Measurements from ENCODE around the gene MACROD2. TPM values are rescaled to one million over a fixed set of nuclear protein-coding genes. Genes with fewer than 3 reads are reported as not detected.

Gene MACROD2
- total RNA-seq, 1 experiment from 2014 or later, result 1.4 TPM

DNA sequence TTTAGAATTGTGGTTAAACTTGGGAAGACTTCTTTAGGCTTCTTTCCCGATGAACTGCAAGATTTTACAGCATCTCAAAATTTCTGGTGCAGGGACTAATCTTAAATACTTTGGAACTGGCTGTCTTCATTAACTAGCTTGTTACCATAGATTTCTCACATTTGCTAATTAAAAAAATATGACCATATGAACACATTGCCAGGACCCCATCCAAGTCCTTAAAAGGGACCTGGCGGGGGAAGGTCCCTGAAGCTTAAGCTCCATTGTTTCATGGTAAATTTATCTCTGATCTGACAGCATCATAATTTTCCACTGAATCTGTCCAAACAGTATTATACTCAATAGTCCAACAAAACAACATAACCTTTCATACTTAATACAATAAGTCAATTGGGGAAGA lies 859.9 kb downstream of the MACROD2 start:
- Histone ChIP-seq H3K9me3 (ENCODE audit: low read depth, low read length, poor library complexity, severe bottlenecking) (no peaks in the 10 kb centered on the region), H3K27me3 (replicated peaks; ENCODE audit: insufficient read depth, low read depth, low read length, poor library complexity) (no peaks in the 10 kb centered on the region), H3K36me3 (ENCODE audit: insufficient read depth, low read length, poor library complexity, severe bottlenecking) (no peaks in the 10 kb centered on the region), H3K27ac (ENCODE audit: low read depth, low read length, poor library complexity, severe bottlenecking) (no peak overlapping the region), H3K4me1 (ENCODE audit: insufficient read depth, low read length, poor library complexity, severe bottlenecking) (no peaks in the 10 kb centered on the region), H3K4me3 (ENCODE audit: low read depth, low read length, poor library complexity, severe bottlenecking) (no peak overlapping the region)
- TF ChIP-seq EZH2 (IDR thresholded peaks at IDR 0.05; ENCODE audit: borderline replicate concordance, low read depth, low read length, poor library complexity, severe bottlenecking), result no peak
- TF ChIP-seq, protein P1, sequence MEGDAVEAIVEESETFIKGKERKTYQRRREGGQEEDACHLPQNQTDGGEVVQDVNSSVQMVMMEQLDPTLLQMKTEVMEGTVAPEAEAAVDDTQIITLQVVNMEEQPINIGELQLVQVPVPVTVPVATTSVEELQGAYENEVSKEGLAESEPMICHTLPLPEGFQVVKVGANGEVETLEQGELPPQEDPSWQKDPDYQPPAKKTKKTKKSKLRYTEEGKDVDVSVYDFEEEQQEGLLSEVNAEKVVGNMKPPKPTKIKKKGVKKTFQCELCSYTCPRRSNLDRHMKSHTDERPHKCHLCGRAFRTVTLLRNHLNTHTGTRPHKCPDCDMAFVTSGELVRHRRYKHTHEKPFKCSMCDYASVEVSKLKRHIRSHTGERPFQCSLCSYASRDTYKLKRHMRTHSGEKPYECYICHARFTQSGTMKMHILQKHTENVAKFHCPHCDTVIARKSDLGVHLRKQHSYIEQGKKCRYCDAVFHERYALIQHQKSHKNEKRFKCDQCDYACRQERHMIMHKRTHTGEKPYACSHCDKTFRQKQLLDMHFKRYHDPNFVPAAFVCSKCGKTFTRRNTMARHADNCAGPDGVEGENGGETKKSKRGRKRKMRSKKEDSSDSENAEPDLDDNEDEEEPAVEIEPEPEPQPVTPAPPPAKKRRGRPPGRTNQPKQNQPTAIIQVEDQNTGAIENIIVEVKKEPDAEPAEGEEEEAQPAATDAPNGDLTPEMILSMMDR (conservative IDR thresholded peaks at IDR 0.05; ENCODE audit: low read depth, low read length), result no peak
- intact Hi-C loops (cut with micrococcal nuclease; ENCODE audit: unreplicated experiment), result no loop called here
- no TSS peak for BruUV-seq (replicated peaks)
- ChIA-PET CTCF (no interaction called here), POLR2A (ENCODE audit: low non-redundant PET) (no interaction called here)
- DNase-seq (ENCODE audit: low spot score), result no peak

DNA sequence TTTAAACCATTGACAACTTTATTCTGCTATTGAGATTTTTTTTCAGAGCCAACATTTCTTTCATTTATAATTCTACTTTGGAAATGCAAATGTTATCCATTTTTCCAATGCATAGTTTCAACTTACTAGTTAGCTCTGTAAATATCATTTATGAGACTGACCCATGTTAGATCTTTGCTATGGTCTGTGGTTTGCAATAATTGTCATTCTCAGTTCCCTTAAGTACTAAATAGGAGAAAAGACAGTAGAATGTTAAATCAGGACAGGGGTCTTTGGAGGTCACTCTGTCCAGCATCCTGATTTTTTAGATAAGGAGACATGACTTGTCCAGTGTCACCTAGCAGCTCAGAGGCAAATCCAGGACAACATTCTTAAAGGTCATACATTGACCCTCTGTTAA lies 864.3 kb downstream of the MACROD2 start:
- H3K27ac ChIP-seq (ENCODE audit: low read depth, low read length, poor library complexity, severe bottlenecking), result no peak overlapping the region
- ChIA-PET POLR2A (ENCODE audit: low non-redundant PET) (no interaction called here), CTCF (no interaction called here)
- H3K9me3 ChIP-seq (ENCODE audit: low read depth, low read length, poor library complexity, severe bottlenecking), result no peaks in the 10 kb centered on the region
- no peaks in the 10 kb centered on the region for H3K4me1 ChIP-seq (ENCODE audit: insufficient read depth, low read length, poor library complexity, severe bottlenecking)
- DNase-seq (ENCODE audit: low spot score), result no peak
- H3K27me3 ChIP-seq (replicated peaks; ENCODE audit: insufficient read depth, low read depth, low read length, poor library complexity), result no peaks in the 10 kb centered on the region
- intact Hi-C loops (cut with micrococcal nuclease; ENCODE audit: unreplicated experiment), result no loop called here
- H3K4me3 ChIP-seq (ENCODE audit: low read depth, low read length, poor library complexity, severe bottlenecking), result no peak overlapping the region
- no TSS peak for BruUV-seq (replicated peaks)
- TF ChIP-seq, protein P1 (conservative IDR thresholded peaks at IDR 0.05; ENCODE audit: low read depth, low read length), result no peak
- TF ChIP-seq EZH2 (IDR thresholded peaks at IDR 0.05; ENCODE audit: borderline replicate concordance, low read depth, low read length, poor library complexity, severe bottlenecking), result no peak
- H3K36me3 ChIP-seq (ENCODE audit: insufficient read depth, low read length, poor library complexity, severe bottlenecking), result no peaks in the 10 kb centered on the region

DNA sequence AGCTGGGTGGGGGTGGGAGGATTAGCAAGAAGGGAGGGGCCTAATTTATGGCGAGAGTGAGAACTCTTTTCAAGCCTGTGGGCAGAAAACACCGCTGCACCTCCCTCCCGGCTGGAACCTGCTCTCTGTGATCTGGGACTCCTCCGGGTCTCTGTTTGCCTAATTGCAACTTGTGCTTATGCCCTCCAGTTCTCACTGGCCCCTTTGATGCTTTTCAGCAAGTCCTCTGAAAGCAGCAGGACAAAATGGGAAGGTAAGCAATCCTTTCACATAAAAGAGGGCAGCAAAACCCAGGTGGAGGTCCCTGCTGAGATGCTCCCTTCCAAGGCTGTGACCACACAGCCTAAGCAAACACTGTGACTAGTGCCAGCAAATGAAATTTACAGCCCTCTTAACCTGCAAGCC lies 865.1 kb downstream of the MACROD2 start:
- POLR2A ChIA-PET (ENCODE audit: low non-redundant PET), result no interaction called here
- no peak for DNase-seq (ENCODE audit: low spot score)

More for the DNA sequence above, 865.1 kb downstream of the MACROD2 start:
- TF ChIP-seq, protein P1 (conservative IDR thresholded peaks at IDR 0.05; ENCODE audit: low read depth, low read length), result no peak
- TF ChIP-seq EZH2 (IDR thresholded peaks at IDR 0.05; ENCODE audit: borderline replicate concordance, low read depth, low read length, poor library complexity, severe bottlenecking), result no peak
- Histone ChIP-seq H3K4me1 (ENCODE audit: insufficient read depth, low read length, poor library complexity, severe bottlenecking) (no peaks in the 10 kb centered on the region), H3K27me3 (replicated peaks; ENCODE audit: insufficient read depth, low read depth, low read length, poor library complexity) (no peaks in the 10 kb centered on the region), H3K9me3 (ENCODE audit: low read depth, low read length, poor library complexity, severe bottlenecking) (no peaks in the 10 kb centered on the region), H3K4me3 (ENCODE audit: low read depth, low read length, poor library complexity, severe bottlenecking) (no peak overlapping the region), H3K36me3 (ENCODE audit: insufficient read depth, low read length, poor library complexity, severe bottlenecking) (no peaks in the 10 kb centered on the region), H3K27ac (ENCODE audit: low read depth, low read length, poor library complexity, severe bottlenecking) (no peak overlapping the region)
- CTCF ChIA-PET, result no interaction called here
- intact Hi-C loops (cut with micrococcal nuclease; ENCODE audit: unreplicated experiment), result no loop called here
- BruUV-seq (replicated peaks), result no TSS peak
